SK-N-SH (cell line): ENCODE results near the gene PAX9. TPM values are rescaled to one million over a fixed set of nuclear protein-coding genes. Genes with fewer than 3 reads are reported as not detected.

ENCODE experiments used
- CTCF ChIA-PET: fragments of 300-600, 350-600 bp; formaldehyde crosslinking; extraction: SDS; loops from one replicate; lab custom pipeline; 2021; lab: Yijun Ruan, JAX
- POLR2A ChIA-PET: fragments of 350-600 bp; sonication (Branson Sonifier 250); formaldehyde crosslinking; extraction: SDS; loops from one replicate; lab custom pipeline; 2020; ENCODE audit warnings: antibody characterized with exemption, inconsistent platforms; lab: Yijun Ruan, JAX
- DNase-seq: peaks from one replicate; pipeline ENCODE4 v3.0.0; 2012
- H2AFZ ChIP-seq: fragments of 200-600 bp; sonication (generic); 2 replicates; pipeline ENCODE4 v1.8.1; 2016; ENCODE audit warnings: antibody characterized with exemption, mild to moderate bottlenecking, low read depth
- H3F3A ChIP-seq: fragments of 200-600 bp; sonication (generic); replicated peaks from 2 replicates; pipeline ENCODE3; 2016; ENCODE audit warnings: antibody characterized with exemption, mild to moderate bottlenecking; ENCODE audit not compliant: insufficient read depth
- H3K27ac ChIP-seq, 2 experiments: fragments of 200-500 bp in 1 of 2; fragments of 200-600 bp in 1 of 2; sonication (Bioruptor generic) in 1 of 2; sonication (generic), shearing (Covaris generic) in 1 of 2; 2 replicates each; pipeline versions ENCODE4 v1.5.1 to v1.6.1; 2014 to 2016; ENCODE audit warnings: low read depth in 2 of 2, inconsistent platforms in 1 of 2, low read length in 1 of 2, mild to moderate bottlenecking in 1 of 2, mixed read lengths in 1 of 2
- H3K27me3 ChIP-seq: fragments of 200-600 bp; sonication (generic), shearing (Covaris generic); 2 replicates; pipeline ENCODE4 v1.6.1; 2016; ENCODE audit warnings: mixed run types; ENCODE audit not compliant: insufficient read depth
- H3K36me3 ChIP-seq, 2 experiments: fragments of 200-500 bp in 1 of 2; fragments of 200-600 bp in 1 of 2; sonication (Bioruptor generic) in 1 of 2; sonication (generic) in 1 of 2; replicated peaks in 1 of 2; 2 replicates each; pipeline versions ENCODE3 to v1.5.1; 2014 to 2016; ENCODE audit warnings: low read length in 1 of 2, mild to moderate bottlenecking in 1 of 2; ENCODE audit not compliant: insufficient read depth in 2 of 2, control insufficient read depth in 1 of 2
- H3K4me1 ChIP-seq, 2 experiments: fragments of 200-500 bp in 1 of 2; fragments of 200-600 bp in 1 of 2; sonication (Bioruptor generic) in 1 of 2; sonication (generic), shearing (Covaris generic) in 1 of 2; 2 replicates each; pipeline versions ENCODE4 v1.5.1 to v1.6.1; 2014 to 2016; ENCODE audit warnings: low read depth in 1 of 2, low read length in 1 of 2, mixed run types in 1 of 2; ENCODE audit not compliant: insufficient read depth in 2 of 2, control insufficient read depth in 1 of 2
- H3K4me2 ChIP-seq: fragments of 200-600 bp; sonication (generic), shearing (Covaris generic); 2 replicates; pipeline ENCODE4 v1.6.1; 2017; ENCODE audit warnings: mixed run types
- H3K4me3 ChIP-seq, 2 experiments: fragments of 200-500 bp in 1 of 2; fragments of 200-600 bp in 1 of 2; sonication (Bioruptor generic) in 1 of 2; sonication (generic), shearing (Covaris generic) in 1 of 2; 2 replicates each; pipeline versions ENCODE4 v1.5.1 to v1.8.1; 2014 to 2016; ENCODE audit warnings: low read depth in 2 of 2, inconsistent platforms in 1 of 2, low read length in 1 of 2, mild to moderate bottlenecking in 1 of 2, mixed read lengths in 1 of 2, moderate library complexity in 1 of 2
- H3K79me2 ChIP-seq: fragments of 200-600 bp; sonication (generic); 2 replicates; pipeline ENCODE4 v1.8.1; 2017; ENCODE audit warnings: mild to moderate bottlenecking; ENCODE audit not compliant: insufficient read depth
- H3K9ac ChIP-seq: fragments of 200-600 bp; sonication (generic); 2 replicates; pipeline ENCODE4 v1.6.1; 2017; ENCODE audit warnings: mixed run types
- H3K9me2 ChIP-seq: fragments of 200-600 bp; sonication (generic); 2 replicates; pipeline ENCODE4 v1.6.1; 2017; ENCODE audit warnings: mixed run types
- H3K9me3 ChIP-seq: fragments of 200-600 bp; sonication (generic); 2 replicates; pipeline ENCODE4 v1.6.1; 2017; ENCODE audit warnings: mixed run types, mild to moderate bottlenecking, moderate library complexity
- H4K20me1 ChIP-seq: fragments of 200-600 bp; sonication (generic); 2 replicates; pipeline ENCODE4 v1.6.1; 2017; ENCODE audit warnings: mild to moderate bottlenecking, mixed run types; ENCODE audit not compliant: insufficient read depth
- CTCF ChIP-seq: fragments of 200-600 bp; sonication (generic); IDR thresholded peaks from 2 replicates; pipeline ENCODE4 v1.6.1; 2017; ENCODE audit warnings: antibody characterized with exemption, mild to moderate bottlenecking, moderate library complexity
- EP300 ChIP-seq, 2 experiments: IDR thresholded peaks; 2 replicates each; pipeline versions ENCODE4 v1.4.0 to v1.6.1; 2012; ENCODE audit warnings: borderline replicate concordance in 1 of 2, low read depth in 1 of 2, low read length in 1 of 2
- GATA2 ChIP-seq: sonication (generic); formaldehyde crosslinking; IDR thresholded peaks from 2 replicates; pipeline ENCODE4 v1.5.0; 2020; ENCODE audit warnings: mild to moderate bottlenecking, missing genetic modification reagents
- NFIC ChIP-seq: IDR thresholded peaks from 2 replicates; pipeline ENCODE4 v1.4.0; 2012; ENCODE audit warnings: borderline replicate concordance
- PBX3 ChIP-seq: IDR thresholded peaks from 2 replicates; pipeline ENCODE4; 2012
- POLR2AphosphoS5 ChIP-seq: IDR thresholded peaks from 2 replicates; pipeline ENCODE4 v1.6.1; 2012; ENCODE audit warnings: low read depth, low read length
- RCOR1 ChIP-seq: fragments of 150-350 bp; IDR thresholded peaks from 2 replicates; pipeline ENCODE4 v1.6.1; 2017; ENCODE audit warnings: antibody characterized with exemption, low read length
- WGBS: methylation state at CpG from one replicate; pipeline ENCODE4 v1.1.6; 2017; ENCODE audit warnings: low lambda C conversion rate; 5-methylcytosine and 5-hydroxymethylcytosine counted together
- polyA plus RNA-seq, 3 experiments: library from polyadenylated mRNA; depleted of rRNA; stranded (reverse); fragments of >200 nt; gene quantifications; 2 replicates each; pipeline ENCODE4 v1.2.3, GENCODE V29; 2012

PAX9 gene
- polyA plus RNA-seq, 1 of the 3 experiments (the other 2 are of a cell fraction): not detected

DNA sequence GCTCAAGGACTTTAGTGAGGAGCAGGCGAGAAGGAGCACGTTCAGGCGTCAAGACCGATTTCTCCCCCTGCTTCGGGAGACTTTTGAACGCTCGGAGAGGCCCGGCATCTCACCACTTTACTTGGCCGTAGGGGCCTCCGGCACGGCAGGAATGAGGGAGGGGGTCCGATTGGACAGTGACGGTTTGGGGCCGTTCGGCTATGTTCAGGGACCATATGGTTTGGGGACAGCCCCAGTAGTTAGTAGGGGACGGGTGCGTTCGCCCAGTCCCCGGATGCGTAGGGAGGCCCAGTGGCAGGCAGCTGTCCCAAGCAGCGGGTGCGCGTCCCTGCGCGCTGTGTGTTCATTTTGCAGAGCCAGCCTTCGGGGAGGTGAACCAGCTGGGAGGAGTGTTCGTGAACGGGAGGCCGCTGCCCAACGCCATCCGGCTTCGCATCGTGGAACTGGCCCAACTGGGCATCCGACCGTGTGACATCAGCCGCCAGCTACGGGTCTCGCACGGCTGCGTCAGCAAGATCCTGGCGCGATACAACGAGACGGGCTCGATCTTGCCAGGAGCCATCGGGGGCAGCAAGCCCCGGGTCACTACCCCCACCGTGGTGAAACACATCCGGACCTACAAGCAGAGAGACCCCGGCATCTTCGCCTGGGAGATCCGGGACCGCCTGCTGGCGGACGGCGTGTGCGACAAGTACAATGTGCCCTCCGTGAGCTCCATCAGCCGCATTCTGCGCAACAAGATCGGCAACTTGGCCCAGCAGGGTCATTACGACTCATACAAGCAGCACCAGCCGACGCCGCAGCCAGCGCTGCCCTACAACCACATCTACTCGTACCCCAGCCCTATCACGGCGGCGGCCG is 1.1 kb downstream of the PAX9 start:
- POLR2A ChIA-PET: no interaction called here
- no peaks in the 10 kb centered on the region for H3K9me2 ChIP-seq
- H3F3A ChIP-seq: no peaks in the 10 kb centered on the region
- TF ChIP-seq EP300 (IDR thresholded peaks at IDR 0.05; ENCODE audit: borderline replicate concordance in 1 of 2, low read depth in 1 of 2, low read length in 1 of 2) (no peak), NFIC (no peak), PBX3 (no peak), CTCF (no peak), RCOR1 (no peak), POLR2AphosphoS5 (no peak)
- H3K27me3 ChIP-seq: peaks cover 76% of the 10 kb centered on the region
- H3K9ac ChIP-seq: no peak overlapping the region
- DNase-seq: no peak
- H3K36me3 ChIP-seq: no peaks in the 10 kb centered on the region
- no peaks in the 10 kb centered on the region; a peak in 1 of 4 replicates for H3K4me1 ChIP-seq
- H2AFZ ChIP-seq: no peak overlapping the region
- H3K4me3 ChIP-seq: no peak overlapping the region
- WGBS: 15% methylated on average over 6 of the region's 71 CpGs
- no peak overlapping the region for H3K27ac ChIP-seq
- no peaks in the 10 kb centered on the region for H3K9me3 ChIP-seq
- H3K79me2 ChIP-seq: no peaks in the 10 kb centered on the region
- no peaks in the 10 kb centered on the region for H4K20me1 ChIP-seq
- CTCF ChIA-PET: interaction anchor here (1.1 kb wide), 1 partner anchor 14 kb away, joined by 3 read pairs; no protein-coding TSS in a partner anchor
- no peak overlapping the region for H3K4me2 ChIP-seq

GRCh38 chr14:36663404-36664321 is 2.0 kb downstream of the PAX9 start:
- no peak for DNase-seq
- Histone ChIP-seq H3K9me2 (no peaks in the 10 kb centered on the region), H3K4me3 (no peak overlapping the region), H2AFZ (no peak overlapping the region), H3K36me3 (no peaks in the 10 kb centered on the region), H3K9me3 (no peaks in the 10 kb centered on the region), H3K79me2 (no peaks in the 10 kb centered on the region), H3F3A (no peaks in the 10 kb centered on the region), H3K4me1 (no peaks in the 10 kb centered on the region; a peak in 1 of 4 replicates), H4K20me1 (no peaks in the 10 kb centered on the region), H3K4me2 (peak overlapping the region; percentile 41; the same call in 1 of the 2 replicates), H3K27ac (no peak overlapping the region), H3K9ac (no peak overlapping the region), H3K27me3 (peaks cover 67% of the 10 kb centered on the region)
- POLR2A ChIA-PET: no interaction called here
- CTCF ChIA-PET: no interaction called here
- TF ChIP-seq PBX3 (no peak), GATA2 (CRISPR knock-in tag) (no peak)
- 30% methylated on average over 8 of the region's 39 CpGs for WGBS
